ENCODE data around the gene PLCXD3. TPM values are rescaled to one million over a fixed set of nuclear protein-coding genes. Genes with fewer than 3 reads are reported as not detected.

Gene PLCXD3
- total and polyA plus RNA-seq, 10 of the 15 experiments (the other 5 are each of a cell fraction or from before 2014, with no cell fraction given) = not detected

GRCh38 chr5:41312478-41313060, 197.8 kb downstream of the PLCXD3 start:
- Histone ChIP-seq H3K4me2 (ENCODE audit: control insufficient read depth, insufficient read depth) (no peak overlapping the region), H3K9ac (ENCODE audit: control insufficient read depth, insufficient read depth, low read length) (no peak overlapping the region), H4K20me1 (ENCODE audit: control insufficient read depth, insufficient read depth) (no peaks in the 10 kb centered on the region), H3K36me3 (ENCODE audit: control insufficient read depth in 2 of 2, insufficient read depth in 2 of 2, low read length in 1 of 2) (no peaks in the 10 kb centered on the region), H3K4me3 (no peak overlapping the region), H3K27ac (ENCODE audit: control insufficient read depth, insufficient read depth) (no peak overlapping the region), H3K4me1 (ENCODE audit: control insufficient read depth, insufficient read depth, low read length) (no peaks in the 10 kb centered on the region), H3K9me3 (replicated peaks; ENCODE audit: control insufficient read depth, insufficient read depth, low read length) (no peaks in the 10 kb centered on the region), H3K79me2 (ENCODE audit: control insufficient read depth, insufficient read depth, low read length) (no peaks in the 10 kb centered on the region), H3K27me3 (replicated peaks in 1 of 2; ENCODE audit: control insufficient read depth in 2 of 2, insufficient read depth in 2 of 2, low read length in 1 of 2) (no peaks in the 10 kb centered on the region), H2AFZ (ENCODE audit: control insufficient read depth, low read depth, low read length) (no peak overlapping the region)
- BruUV-seq (replicated peaks) = no TSS peak
- DNase-seq (ENCODE audit: low read depth, low spot score) (no peak), FAIRE-seq (no peak), ATAC-seq (no peak)
- ChIA-PET POLR2A (no interaction called here), CTCF (no interaction called here), RAD21 (ENCODE audit: unreplicated experiment) (no interaction called here), SMC1A (ENCODE audit: uncharacterized antibody, unreplicated experiment) (no interaction called here)
- intact Hi-C loops (cut with micrococcal nuclease; ENCODE audit: unreplicated experiment) = no loop called here
- 13% methylated on average over 1 of the region's 1 CpG for WGBS (ENCODE audit: insufficient coverage, insufficient replicate concordance, low lambda C conversion rate, missing lambda C conversion rate)
- in situ Hi-C loops (cut with MboI) = no loop called here
- TF ChIP-seq CBX3 (IDR thresholded peaks at IDR 0.05; ENCODE audit: borderline replicate concordance, low read depth) (no peak), MYB (IDR thresholded peaks at IDR 0.05; ENCODE audit: borderline replicate concordance, low read depth, low read length) (no peak)

GRCh38 chr5:41312066-41312465, 198.3 kb downstream of the PLCXD3 start:
- DNase-seq (ENCODE audit: low read depth, low spot score) (no peak), FAIRE-seq (no peak), ATAC-seq (no peak)
- intact Hi-C loops (cut with micrococcal nuclease; ENCODE audit: unreplicated experiment) = no loop called here
- no peak for TF ChIP-seq BCL11A (IDR thresholded peaks at IDR 0.05; ENCODE audit: low read depth, low read length)
- no peak for TF ChIP-seq MEF2A (IDR thresholded peaks at IDR 0.05; ENCODE audit: insufficient read depth, low read depth, low read length)
- no peaks in the 10 kb centered on the region for H4K20me1 ChIP-seq (ENCODE audit: control insufficient read depth, insufficient read depth)
- no peaks in the 10 kb centered on the region for H3K9me3 ChIP-seq (replicated peaks; ENCODE audit: control insufficient read depth, insufficient read depth, low read length)
- ChIA-PET SMC1A (ENCODE audit: uncharacterized antibody, unreplicated experiment) (no interaction called here), CTCF (no interaction called here), RAD21 (ENCODE audit: unreplicated experiment) (no interaction called here), POLR2A (no interaction called here)
- H3K4me1 ChIP-seq (ENCODE audit: control insufficient read depth, insufficient read depth, low read length) = no peaks in the 10 kb centered on the region
- BruUV-seq (replicated peaks) = no TSS peak
- H3K27ac ChIP-seq (ENCODE audit: control insufficient read depth, insufficient read depth) = no peak overlapping the region
- H3K79me2 ChIP-seq (ENCODE audit: control insufficient read depth, insufficient read depth, low read length) = no peaks in the 10 kb centered on the region
- H3K27me3 ChIP-seq (replicated peaks in 1 of 2; ENCODE audit: control insufficient read depth in 2 of 2, insufficient read depth in 2 of 2, low read length in 1 of 2) = no peaks in the 10 kb centered on the region
- H2AFZ ChIP-seq (ENCODE audit: control insufficient read depth, low read depth, low read length) = no peak overlapping the region
- H3K4me3 ChIP-seq = no peak overlapping the region
- WGBS (ENCODE audit: insufficient coverage, insufficient replicate concordance, low lambda C conversion rate, missing lambda C conversion rate) = 9% methylated on average over 5 of the region's 5 CpGs
- no peak overlapping the region for H3K9ac ChIP-seq (ENCODE audit: control insufficient read depth, insufficient read depth, low read length)
- H3K4me2 ChIP-seq (ENCODE audit: control insufficient read depth, insufficient read depth) = no peak overlapping the region
- H3K36me3 ChIP-seq (ENCODE audit: control insufficient read depth in 2 of 2, insufficient read depth in 2 of 2, low read length in 1 of 2) = no peaks in the 10 kb centered on the region
- in situ Hi-C loops (cut with MboI) = no loop called here
